Fibroblast of peridontal ligament (primary cell): ENCODE results near the gene SMC6.
A peak's percentile ranks its signal among the peaks of the same experiment; 100 is the strongest.

ENCODE experiments used
- DNase-seq: peaks from one replicate; pipeline ENCODE4 v3.0.0-alpha.2; 2010; ENCODE audit errors: extremely low read depth

SMC6 gene

DNA sequence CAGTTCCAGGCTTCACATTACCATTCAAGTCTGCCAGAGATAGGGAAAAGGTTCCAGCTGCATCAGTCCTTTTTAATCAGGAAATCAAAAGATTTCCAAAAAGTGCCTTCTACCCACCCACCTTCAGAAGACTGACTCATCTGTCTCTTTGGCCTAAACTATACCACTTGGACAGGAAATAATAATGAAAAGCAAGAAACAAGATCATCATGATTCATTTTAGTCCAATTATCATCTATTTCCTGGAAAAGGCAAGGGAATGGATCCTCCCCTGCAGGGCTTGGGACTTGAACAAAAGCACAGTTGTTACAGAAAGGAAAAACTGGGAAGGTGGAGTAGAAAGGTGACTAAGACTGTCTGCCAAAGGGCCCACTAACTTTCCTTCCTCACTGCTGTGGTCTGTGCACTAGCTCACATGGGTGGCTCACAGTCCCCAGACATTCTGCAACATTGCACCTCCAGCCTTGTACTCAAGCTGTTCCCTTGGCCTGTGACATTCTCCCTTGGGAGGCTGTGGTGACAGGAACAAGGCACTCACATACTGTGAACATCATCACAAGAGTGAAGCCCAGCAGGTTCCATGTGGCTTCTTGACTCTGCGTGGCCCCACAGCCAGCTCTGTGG is 137.8 kb downstream of the SMC6 start:
- peak; percentile 74 for DNase-seq

DNA sequence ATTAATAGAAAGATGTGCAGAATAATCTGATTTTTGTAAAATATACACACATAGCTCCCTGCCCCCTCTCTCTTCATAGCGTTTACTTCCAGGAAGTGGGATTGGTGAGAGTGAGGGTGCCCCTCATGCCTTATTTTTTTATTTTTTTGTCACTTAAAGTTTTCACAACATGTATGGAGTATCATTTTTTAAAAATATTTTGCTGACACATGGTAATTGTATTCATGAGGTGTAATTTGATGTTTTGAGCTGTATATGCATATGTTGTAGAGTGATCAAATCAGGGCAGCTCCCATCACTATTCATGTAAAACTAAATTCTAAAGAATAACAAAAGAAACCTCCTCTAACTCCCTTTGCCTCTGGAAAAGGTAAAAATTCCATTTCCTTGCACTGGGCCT is 138.5 kb downstream of the SMC6 start:
- DNase-seq: no peak

DNA sequence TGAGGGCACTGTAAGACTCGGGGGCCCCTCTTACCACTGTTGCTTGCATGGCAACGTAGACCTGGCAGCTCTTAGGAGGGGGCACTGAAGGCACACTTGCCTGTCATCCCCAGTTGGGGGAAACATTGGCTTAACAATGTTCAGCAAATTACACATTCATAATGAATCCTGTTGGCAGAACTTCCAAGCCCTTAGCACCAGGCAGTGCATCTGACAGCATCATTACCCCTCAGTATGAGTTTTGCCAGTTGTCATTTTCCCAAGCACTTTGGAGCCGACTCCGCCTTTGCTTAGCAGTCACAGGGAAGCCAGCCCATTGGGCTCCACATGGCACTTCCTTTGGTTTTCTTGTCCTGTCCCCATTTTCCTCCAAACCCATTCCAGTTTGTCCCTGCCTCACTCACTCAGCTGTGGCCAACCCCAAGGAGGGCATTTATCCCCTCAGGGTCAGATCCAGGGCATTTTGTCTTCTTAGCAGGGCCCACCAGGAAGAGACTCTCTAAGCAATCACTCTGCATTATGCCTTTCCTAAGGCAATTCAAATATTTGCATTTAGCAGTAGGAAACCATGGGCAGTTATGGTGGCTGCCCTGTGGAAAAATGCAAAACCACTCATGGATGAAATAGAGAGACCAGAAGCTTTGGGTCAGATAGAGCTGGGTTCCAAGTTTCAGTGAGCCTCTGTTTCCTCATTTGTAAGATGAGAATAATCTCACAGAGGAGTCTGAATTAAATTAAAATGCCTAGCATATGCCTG is 139.3 kb downstream of the SMC6 start:
- DNase-seq: no peak
